Common myeloid progenitor, CD34-positive (primary cell): ENCODE data around the gene SCN2A.

ENCODE experiments used
- CTCF ChIA-PET: fragments of 350-600 bp; sonication (Branson Sonifier 250); formaldehyde crosslinking; loops from one replicate; lab custom pipeline; 2021; ENCODE audit warnings: antibody characterized with exemption; lab: Charles Lee
- POLR2A ChIA-PET: fragments of 350-600 bp; sonication (Branson Sonifier 250); formaldehyde crosslinking; loops from one replicate; lab custom pipeline; 2021; ENCODE audit warnings: antibody characterized with exemption; lab: Charles Lee
- DNase-seq, 3 donors: peaks; one replicate each; pipeline versions ENCODE4 v3.0.0 to v3.0.0-alpha.2; 2013
- H3K27ac ChIP-seq, 2 experiments: 1 replicate in 1 of 2; 2 replicates in 1 of 2; pipeline ENCODE4 v1.7.0; 2013; ENCODE audit warnings: inconsistent platforms in 2 of 2, low read length in 2 of 2, mild to moderate bottlenecking in 2 of 2, low read depth in 1 of 2, moderate library complexity in 1 of 2; ENCODE audit not compliant: severe bottlenecking in 2 of 2, insufficient read depth in 1 of 2, poor library complexity in 1 of 2
- H3K27me3 ChIP-seq, 5 experiments: replicated peaks in 2 of 5; 1 replicate in 3 of 5; 2 replicates in 2 of 5; pipeline versions ENCODE4 v1.6.1 to v1.7.0; 2013; ENCODE audit warnings: low read length in 4 of 5, mild to moderate bottlenecking in 2 of 5, moderate library complexity in 2 of 5, inconsistent platforms in 1 of 5; ENCODE audit not compliant: insufficient read depth in 5 of 5, control insufficient read depth in 4 of 5
- H3K36me3 ChIP-seq, 4 experiments: 1 replicate in 2 of 4; 2 replicates in 2 of 4; pipeline versions ENCODE4 v1.6.1 to v1.7.0; 2013; ENCODE audit warnings: low read length in 3 of 4, control low read depth in 1 of 4, mild to moderate bottlenecking in 1 of 4; ENCODE audit not compliant: control insufficient read depth in 4 of 4, insufficient read depth in 4 of 4
- H3K4me1 ChIP-seq, 4 experiments: 1 replicate in 3 of 4; 2 replicates in 1 of 4; pipeline versions ENCODE4 v1.6.1 to v1.7.1; 2013; ENCODE audit warnings: low read length in 3 of 4, mild to moderate bottlenecking in 3 of 4, control low read depth in 1 of 4, inconsistent platforms in 1 of 4, moderate library complexity in 1 of 4; ENCODE audit not compliant: control insufficient read depth in 4 of 4, insufficient read depth in 4 of 4; ENCODE audit errors: control extremely low read depth in 1 of 4
- H3K4me3 ChIP-seq, 7 experiments: 1 replicate in 4 of 7; 2 replicates in 3 of 7; pipeline versions ENCODE4 v1.5.1 to v1.7.0; 2013; ENCODE audit warnings: mild to moderate bottlenecking in 7 of 7, low read length in 6 of 7, moderate library complexity in 6 of 7, inconsistent platforms in 2 of 7, low read depth in 2 of 7, control low read depth in 1 of 7; ENCODE audit not compliant: insufficient read depth in 4 of 7, control insufficient read depth in 1 of 7; ENCODE audit errors: extremely low read depth in 1 of 7
- H3K9me3 ChIP-seq, 5 experiments: 1 replicate in 4 of 5; 2 replicates in 1 of 5; pipeline versions ENCODE4 v1.6.1 to v1.7.1; 2013; ENCODE audit warnings: low read length in 4 of 5, mild to moderate bottlenecking in 2 of 5, inconsistent platforms in 1 of 5, low read depth in 1 of 5, moderate library complexity in 1 of 5; ENCODE audit not compliant: control insufficient read depth in 4 of 5, insufficient read depth in 2 of 5; ENCODE audit errors: control extremely low read depth in 1 of 5
- WGBS: methylation state at CpG from one replicate; pipeline ENCODE4 v1.1.5; 2013; ENCODE audit not compliant: insufficient coverage; 5-methylcytosine and 5-hydroxymethylcytosine counted together

SCN2A gene

GRCh38 chr2:165275932-165276331 is 36.7 kb downstream of the SCN2A start:
- Histone ChIP-seq H3K27ac (no peak overlapping the region), H3K9me3 (no peaks in the 10 kb centered on the region), H3K36me3 (no peaks in the 10 kb centered on the region), H3K4me3 (no peak overlapping the region), H3K27me3 (no peaks in the 10 kb centered on the region), H3K4me1 (no peaks in the 10 kb centered on the region)
- WGBS, result no CpG with 5 or more reads among the region's 2 CpGs
- ChIA-PET CTCF (no interaction called here), POLR2A (no interaction called here)
- no peak for DNase-seq

- no peaks in the 10 kb centered on the region for H3K9me3 ChIP-seq
- DNase-seq, result no peak
- H3K27me3 ChIP-seq, result no peaks in the 10 kb centered on the region
- POLR2A ChIA-PET, result no interaction called here
- peaks cover 0 to 12% (median 1%) of the 10 kb centered on the region in 4 experiments for H3K4me1 ChIP-seq
- H3K36me3 ChIP-seq, result no peaks in the 10 kb centered on the region
- H3K27ac ChIP-seq, result no peak overlapping the region
- H3K4me3 ChIP-seq, result no peak overlapping the region
- CTCF ChIA-PET, result interaction anchor here (1.0 kb wide), 1 partner anchor 15 kb away, joined by 3 read pairs; no protein-coding TSS in a partner anchor
These were observed 38.1 kb downstream of the SCN2A start for GRCh38 chr2:165277295-165277694.

- Histone ChIP-seq H3K9me3 (no peaks in the 10 kb centered on the region), H3K4me1 (peaks cover 0 to 16% (median 2%) of the 10 kb centered on the region in 4 experiments), H3K27me3 (no peaks in the 10 kb centered on the region), H3K27ac (no peak overlapping the region), H3K36me3 (no peaks in the 10 kb centered on the region), H3K4me3 (no peak overlapping the region)
- POLR2A ChIA-PET, result interaction anchor here (0.7 kb wide), 1 partner anchor 173 kb away, joined by 3 read pairs; no protein-coding TSS in a partner anchor
- no peak for DNase-seq
- CTCF ChIA-PET, result interaction anchor here (1.0 kb wide), 1 partner anchor 14 kb away, joined by 3 read pairs; no protein-coding TSS in a partner anchor
- 100% methylated on average over 1 of the region's 5 CpGs for WGBS
These were observed 38.8 kb downstream of the SCN2A start for GRCh38 chr2:165277860-165278656.

- H3K4me1 ChIP-seq, result peaks cover 0 to 16% (median 2%) of the 10 kb centered on the region in 4 experiments
- H3K27ac ChIP-seq, result no peak overlapping the region
- no peaks in the 10 kb centered on the region for H3K27me3 ChIP-seq
- H3K36me3 ChIP-seq, result no peaks in the 10 kb centered on the region
- POLR2A ChIA-PET, result no interaction called here
- H3K4me3 ChIP-seq, result no peak overlapping the region
- no peaks in the 10 kb centered on the region for H3K9me3 ChIP-seq
- CTCF ChIA-PET, result no interaction called here
- WGBS, result 100% methylated on average over 3 of the region's 4 CpGs
- no peak for DNase-seq
These were observed 41.1 kb downstream of the SCN2A start for GRCh38 chr2:165280356-165280755.

GRCh38 chr2:165281387-165281786 is 42.2 kb downstream of the SCN2A start:
- 95% methylated on average over 4 of the region's 4 CpGs for WGBS
- H3K36me3 ChIP-seq, result no peaks in the 10 kb centered on the region
- H3K4me1 ChIP-seq, result peaks cover 0 to 16% (median 2%) of the 10 kb centered on the region in 4 experiments
- no peaks in the 10 kb centered on the region for H3K27me3 ChIP-seq
- DNase-seq, result no peak
- H3K4me3 ChIP-seq, result no peak overlapping the region
- ChIA-PET CTCF (no interaction called here), POLR2A (no interaction called here)
- H3K27ac ChIP-seq, result no peak overlapping the region
- no peaks in the 10 kb centered on the region for H3K9me3 ChIP-seq

GRCh38 chr2:165283342-165283741 is 44.1 kb downstream of the SCN2A start:
- WGBS, result 83% methylated on average over 1 of the region's 1 CpG
- H3K36me3 ChIP-seq, result no peaks in the 10 kb centered on the region
- no peak for DNase-seq
- H3K9me3 ChIP-seq, result peaks cover 0 to 3% (median 0%) of the 10 kb centered on the region in 5 experiments
- no peaks in the 10 kb centered on the region for H3K27me3 ChIP-seq
- CTCF ChIA-PET, result no interaction called here
- POLR2A ChIA-PET, result no interaction called here
- H3K4me3 ChIP-seq, result no peak overlapping the region
- peaks cover 0 to 16% (median 2%) of the 10 kb centered on the region in 4 experiments for H3K4me1 ChIP-seq
- no peak overlapping the region for H3K27ac ChIP-seq

- Histone ChIP-seq H3K9me3 (peaks cover 0 to 3% (median 0%) of the 10 kb centered on the region in 5 experiments), H3K4me1 (peaks cover 0 to 5% (median under 1%) of the 10 kb centered on the region in 4 experiments), H3K36me3 (no peaks in the 10 kb centered on the region), H3K27me3 (no peaks in the 10 kb centered on the region), H3K4me3 (no peak overlapping the region), H3K27ac (no peak overlapping the region)
- 100% methylated on average over 3 of the region's 3 CpGs for WGBS
- no peak for DNase-seq
- CTCF ChIA-PET, result no interaction called here
- POLR2A ChIA-PET, result interaction anchor here (0.6 kb wide), 1 partner anchor 338 kb away, joined by 3 read pairs; no protein-coding TSS in a partner anchor
These were observed 48.0 kb downstream of the SCN2A start for GRCh38 chr2:165287094-165287778.
